ENCODE measurements around the gene MNAT1. TPM values are rescaled to one million over a fixed set of nuclear protein-coding genes. Genes with fewer than 3 reads are reported as not detected.
"Not testable (repeated sequence)": the region's sequence is repeated elsewhere in the genome, so short reads cannot be mapped to it uniquely, and the experiment has no call there.

The MNAT1 gene
- total RNA-seq, 3 donors from 2014 or later (not counting 1 experiment from before 2014, with no cell fraction given): 33.8 to 45.4 (median 34.0) TPM

DNA sequence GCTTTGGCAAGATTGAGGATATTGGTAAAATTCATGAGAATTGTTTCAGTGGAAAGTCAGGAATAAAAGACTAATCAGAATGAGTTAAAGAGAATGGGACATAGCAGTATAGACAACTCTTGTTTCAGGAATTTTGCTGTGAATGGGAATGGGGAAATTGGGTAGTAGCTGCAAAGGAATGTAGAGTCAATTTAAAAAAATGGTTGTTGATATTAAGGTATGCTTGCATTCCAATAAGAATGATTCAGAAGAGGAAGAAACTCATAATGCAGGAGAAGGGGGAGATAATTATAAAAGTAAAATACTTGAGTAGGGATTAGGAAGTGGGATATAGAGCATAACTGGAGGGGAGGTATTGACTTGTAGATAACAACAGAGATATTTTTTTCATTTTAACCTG, 40.7 kb downstream of the MNAT1 start:
- intact Hi-C loops (cut with micrococcal nuclease): no loop called here
- Histone ChIP-seq H3K27ac (ENCODE audit: low read length) (no peak overlapping the region), H3K4me3 (ENCODE audit: low read length) (no peak overlapping the region), H3K27me3 (ENCODE audit: control insufficient read depth, insufficient read depth, low read length) (no peaks in the 10 kb centered on the region), H3K9me3 (ENCODE audit: control insufficient read depth, insufficient read depth, low read length) (no peaks in the 10 kb centered on the region), H3K4me1 (ENCODE audit: control insufficient read depth, insufficient read depth, low read length) (no peaks in the 10 kb centered on the region), H3K36me3 (ENCODE audit: control insufficient read depth, insufficient read depth, low read length) (no peaks in the 10 kb centered on the region)
- no peaks in the 10 kb centered on the region for H3K9me3 Mint-ChIP-seq
- H3K36me3 Mint-ChIP-seq: no peaks in the 10 kb centered on the region
- ATAC-seq (no peak), DNase-seq (no peak)
- peaks cover 12 to 22% of the 10 kb centered on the region in 2 donors for H3K4me1 Mint-ChIP-seq
- no peak overlapping the region for H3K4me3 Mint-ChIP-seq
- no peaks in the 10 kb centered on the region for H3K27me3 Mint-ChIP-seq (ENCODE audit: low read depth in 2 of 2)
- TF ChIP-seq CTCF (IDR thresholded peaks at IDR 0.05): no peak
- H3K27ac Mint-ChIP-seq: no peak overlapping the region

- H3K27me3 Mint-ChIP-seq (ENCODE audit: low read depth in 2 of 2): no peaks in the 10 kb centered on the region
- no peak for TF ChIP-seq CTCF (IDR thresholded peaks at IDR 0.05)
- no peaks in the 10 kb centered on the region for H3K36me3 Mint-ChIP-seq
- H3K27me3 ChIP-seq (ENCODE audit: control insufficient read depth, insufficient read depth, low read length): no peaks in the 10 kb centered on the region
- no peaks in the 10 kb centered on the region for H3K36me3 ChIP-seq (ENCODE audit: control insufficient read depth, insufficient read depth, low read length)
- H3K4me1 Mint-ChIP-seq: peaks cover 0 to 18% of the 10 kb centered on the region in 2 donors
- no peak overlapping the region for H3K27ac ChIP-seq (ENCODE audit: low read length)
- no peak overlapping the region for H3K4me3 Mint-ChIP-seq
- H3K9me3 ChIP-seq (ENCODE audit: control insufficient read depth, insufficient read depth, low read length): no peaks in the 10 kb centered on the region
- intact Hi-C loops (cut with micrococcal nuclease): no loop called here
- H3K4me3 ChIP-seq (ENCODE audit: low read length): no peak overlapping the region
- H3K27ac Mint-ChIP-seq: no peak overlapping the region
- ATAC-seq (no peak), DNase-seq (no peak)
- H3K4me1 ChIP-seq (ENCODE audit: control insufficient read depth, insufficient read depth, low read length): no peaks in the 10 kb centered on the region
- H3K9me3 Mint-ChIP-seq: no peaks in the 10 kb centered on the region
These were observed 43.5 kb downstream of the MNAT1 start for GRCh38 chr14:60777856-60778578.

GRCh38 chr14:60779745-60780514, 45.4 kb downstream of the MNAT1 start:
- intact Hi-C loops (cut with micrococcal nuclease); H3K4me1 ChIP-seq (ENCODE audit: control insufficient read depth, insufficient read depth, low read length): not testable (repeated sequence)

DNA sequence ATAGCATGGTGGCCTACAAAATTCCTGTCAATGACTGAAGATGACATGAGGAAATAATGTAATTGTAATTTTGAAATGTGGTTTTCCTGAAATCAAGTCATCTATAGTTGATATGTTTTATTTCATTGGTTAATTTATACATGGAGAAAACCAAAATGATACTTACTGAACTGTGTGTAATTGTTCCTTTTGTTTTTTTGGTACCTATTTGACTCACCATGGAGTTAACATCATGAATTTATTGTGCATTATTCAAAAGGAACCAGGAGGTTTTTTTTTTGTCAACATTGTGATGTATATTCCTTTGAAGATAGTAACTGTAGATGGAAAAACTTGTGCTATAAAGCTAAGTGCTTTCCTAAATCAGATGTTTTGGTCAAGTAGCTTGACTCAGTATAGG, 46.0 kb downstream of the MNAT1 start:
- peaks cover 0 to 15% of the 10 kb centered on the region in 2 donors for H3K4me1 Mint-ChIP-seq
- H3K27ac ChIP-seq (ENCODE audit: low read length); H3K4me1 ChIP-seq (ENCODE audit: control insufficient read depth, insufficient read depth, low read length); ATAC-seq; H3K36me3 Mint-ChIP-seq; H3K27me3 ChIP-seq (ENCODE audit: control insufficient read depth, insufficient read depth, low read length); H3K4me3 ChIP-seq (ENCODE audit: low read length); H3K4me3 Mint-ChIP-seq; H3K9me3 Mint-ChIP-seq; intact Hi-C loops (cut with micrococcal nuclease); H3K27ac Mint-ChIP-seq; H3K36me3 ChIP-seq (ENCODE audit: control insufficient read depth, insufficient read depth, low read length); H3K27me3 Mint-ChIP-seq (ENCODE audit: low read depth in 2 of 2); DNase-seq; H3K9me3 ChIP-seq (ENCODE audit: control insufficient read depth, insufficient read depth, low read length): not testable (repeated sequence)

More at GRCh38 chr14:60779745-60780514, 45.4 kb downstream of the MNAT1 start:
- not testable (repeated sequence) for DNase-seq; H3K27me3 Mint-ChIP-seq (ENCODE audit: low read depth in 2 of 2); H3K9me3 Mint-ChIP-seq; H3K4me3 ChIP-seq (ENCODE audit: low read length); H3K36me3 Mint-ChIP-seq; H3K9me3 ChIP-seq (ENCODE audit: control insufficient read depth, insufficient read depth, low read length); H3K27me3 ChIP-seq (ENCODE audit: control insufficient read depth, insufficient read depth, low read length); H3K36me3 ChIP-seq (ENCODE audit: control insufficient read depth, insufficient read depth, low read length); ATAC-seq; H3K27ac ChIP-seq (ENCODE audit: low read length); H3K27ac Mint-ChIP-seq; H3K4me3 Mint-ChIP-seq
- 98% methylated on average over 17 of the region's 18 CpGs for WGBS (ENCODE audit: insufficient coverage)
- H3K4me1 Mint-ChIP-seq: peaks cover 0 to 15% of the 10 kb centered on the region in 2 donors

All from natural killer cell (primary cell).